Measurements from ENCODE around the gene SIGMAR1. TPM values are rescaled to one million over a fixed set of nuclear protein-coding genes. Genes with fewer than 3 reads are reported as not detected.

Gene SIGMAR1
- total and polyA plus RNA-seq, 12 donors = 34.6 to 158 (median 83.0) TPM

DNA sequence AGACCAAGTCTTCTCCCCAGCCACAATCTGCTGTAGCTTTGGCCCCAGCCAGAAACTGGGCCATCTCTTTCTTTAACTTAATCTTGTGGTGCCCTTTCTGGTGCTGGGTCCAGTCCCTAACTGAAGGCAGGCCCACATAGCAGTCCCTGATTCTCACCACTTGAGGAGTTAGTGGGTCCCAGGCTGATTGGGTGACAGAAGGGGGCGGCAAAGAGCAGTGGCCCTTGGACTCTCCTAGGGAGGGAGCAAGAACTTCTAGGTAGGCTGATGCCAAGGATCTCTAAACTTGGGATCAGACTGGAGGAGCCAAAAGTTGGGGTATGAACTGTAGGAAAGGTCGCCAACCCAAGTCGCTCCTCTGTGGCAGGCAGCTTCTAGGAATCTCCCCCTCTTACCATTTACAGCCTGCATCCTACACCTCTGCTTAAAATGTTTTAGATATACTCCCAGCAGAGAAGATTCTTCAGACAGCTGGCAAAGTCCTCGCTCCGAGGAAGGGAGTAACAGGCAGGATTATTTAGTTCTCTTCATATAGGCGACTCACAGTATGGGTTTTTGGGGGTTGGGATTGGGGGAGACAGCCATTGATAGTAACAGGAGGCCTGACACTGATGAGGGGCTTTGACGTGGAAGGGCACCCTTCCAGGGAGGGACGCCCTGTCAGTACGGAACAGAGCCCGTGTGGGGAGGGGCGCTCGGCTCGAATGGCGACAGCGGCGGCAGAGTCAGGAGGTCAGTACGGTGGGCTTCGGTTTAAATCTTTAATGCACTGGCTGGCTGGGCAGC is 26.9 kb upstream of the SIGMAR1 start:
- TF ChIP-seq, protein P1, sequence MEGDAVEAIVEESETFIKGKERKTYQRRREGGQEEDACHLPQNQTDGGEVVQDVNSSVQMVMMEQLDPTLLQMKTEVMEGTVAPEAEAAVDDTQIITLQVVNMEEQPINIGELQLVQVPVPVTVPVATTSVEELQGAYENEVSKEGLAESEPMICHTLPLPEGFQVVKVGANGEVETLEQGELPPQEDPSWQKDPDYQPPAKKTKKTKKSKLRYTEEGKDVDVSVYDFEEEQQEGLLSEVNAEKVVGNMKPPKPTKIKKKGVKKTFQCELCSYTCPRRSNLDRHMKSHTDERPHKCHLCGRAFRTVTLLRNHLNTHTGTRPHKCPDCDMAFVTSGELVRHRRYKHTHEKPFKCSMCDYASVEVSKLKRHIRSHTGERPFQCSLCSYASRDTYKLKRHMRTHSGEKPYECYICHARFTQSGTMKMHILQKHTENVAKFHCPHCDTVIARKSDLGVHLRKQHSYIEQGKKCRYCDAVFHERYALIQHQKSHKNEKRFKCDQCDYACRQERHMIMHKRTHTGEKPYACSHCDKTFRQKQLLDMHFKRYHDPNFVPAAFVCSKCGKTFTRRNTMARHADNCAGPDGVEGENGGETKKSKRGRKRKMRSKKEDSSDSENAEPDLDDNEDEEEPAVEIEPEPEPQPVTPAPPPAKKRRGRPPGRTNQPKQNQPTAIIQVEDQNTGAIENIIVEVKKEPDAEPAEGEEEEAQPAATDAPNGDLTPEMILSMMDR (IDR thresholded peaks at IDR 0.05) = peak; percentile 61 to 91 (median 72)
- no peak for TF ChIP-seq POLR2A (IDR thresholded peaks at IDR 0.05)
- peak overlapping the region; percentile 48 to 99 (median 92) for H3K27ac ChIP-seq
- 23 to 43% (median 28%) methylated on average over 13 to 18 of the region's 18 CpGs for WGBS, 4 donors
- H3K36me3 ChIP-seq (replicated peaks in 1 of 2) = no peaks in the 10 kb centered on the region
- H3K27me3 ChIP-seq = no peaks in the 10 kb centered on the region
- H3K4me3 ChIP-seq = peak overlapping the region in 2 of 4 donors; percentile 53 to 79
- intact Hi-C loops (cut with DNase I) = no loop called here
- H3K9me3 ChIP-seq (replicated peaks in 1 of 3) = no peaks in the 10 kb centered on the region
- peaks cover 7 to 17% of the 10 kb centered on the region in 2 donors for H3K4me1 ChIP-seq (replicated peaks in 1 of 2)
- peak; percentile 68 to 92 (median 84) for DNase-seq

DNA sequence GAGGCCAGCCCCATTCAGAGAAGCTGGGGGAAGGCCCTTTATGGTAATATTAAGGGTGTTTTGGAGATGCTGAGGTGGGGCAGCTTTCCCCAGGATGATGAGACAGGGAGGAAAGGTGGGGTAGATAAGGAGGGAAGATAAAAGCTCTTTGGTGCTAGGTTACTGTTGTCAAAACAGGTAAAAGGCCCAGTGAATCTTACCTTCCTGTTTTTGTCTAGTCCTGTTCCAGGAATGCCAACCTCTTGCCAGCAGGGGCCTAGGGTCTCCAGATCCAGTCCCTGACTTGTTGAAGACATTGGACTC is 25.7 kb upstream of the SIGMAR1 start:
- no peaks in the 10 kb centered on the region for H3K27me3 ChIP-seq
- DNase-seq = no peak
- no peaks in the 10 kb centered on the region for H3K9me3 ChIP-seq (replicated peaks in 1 of 3)
- no peak overlapping the region for H3K27ac ChIP-seq
- no peaks in the 10 kb centered on the region for H3K36me3 ChIP-seq (replicated peaks in 1 of 2)
- intact Hi-C loops (cut with DNase I) = no loop called here
- H3K4me1 ChIP-seq (replicated peaks in 1 of 2) = peaks cover 7 to 17% of the 10 kb centered on the region in 2 donors
- no peak for TF ChIP-seq POLR2A (IDR thresholded peaks at IDR 0.05)
- TF ChIP-seq, protein P1 (IDR thresholded peaks at IDR 0.05) = no peak
- H3K4me3 ChIP-seq = no peak overlapping the region

DNA sequence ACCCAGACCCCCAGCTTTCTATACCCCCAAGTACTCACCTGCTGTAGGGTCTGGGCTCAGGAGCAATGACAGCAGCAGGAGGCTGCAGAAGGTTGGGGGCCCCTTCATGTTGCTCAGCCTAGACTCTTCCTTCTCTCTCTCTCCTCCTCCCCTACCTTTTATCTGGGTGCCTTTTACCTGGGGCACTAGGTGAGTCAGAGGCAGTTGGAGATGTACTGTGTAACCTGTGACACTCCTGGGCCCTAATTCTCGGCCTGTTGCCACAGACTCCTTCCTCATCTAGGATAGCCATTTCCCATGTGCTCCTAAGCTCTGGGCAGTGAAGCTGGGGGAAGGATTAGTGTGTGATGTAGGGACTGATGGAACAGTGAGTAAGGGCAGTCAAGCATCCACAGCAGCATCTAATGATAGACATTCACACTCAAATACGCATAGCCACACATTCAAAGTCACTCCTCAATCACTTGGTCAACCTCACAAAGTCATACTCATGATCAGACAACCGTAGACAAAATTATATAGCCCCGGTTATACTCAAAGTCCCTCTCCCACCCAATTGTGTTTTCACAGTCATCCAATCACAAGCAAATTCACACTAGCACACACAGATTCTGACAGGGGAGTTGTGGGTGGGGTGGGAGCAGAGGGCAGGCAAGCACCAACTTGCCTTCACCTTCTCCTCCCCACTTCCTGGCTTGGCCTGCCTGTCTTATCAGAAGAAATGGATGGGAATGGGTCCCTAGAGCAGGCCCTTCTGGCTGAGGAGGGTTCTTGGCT is 25.1 kb upstream of the SIGMAR1 start, which contains the start of gene CCL27:
Gene CCL27, minus strand, starts transcription at position 132 of the 777 bp plus-strand sequence. Its CDS starts 24 bp downstream, at position 108.
- intact Hi-C loops (cut with DNase I) = no loop called here
- 83 to 98% (median 89%) methylated on average over 4 of the region's 4 CpGs for WGBS, 4 donors
- DNase-seq = no peak

More for the DNA sequence above, 25.1 kb upstream of the SIGMAR1 start, which contains the start of gene CCL27:
- H3K4me1 ChIP-seq (replicated peaks in 1 of 2) = peaks cover 7 to 17% of the 10 kb centered on the region in 2 donors
- TF ChIP-seq POLR2A (IDR thresholded peaks at IDR 0.05) = no peak
- TF ChIP-seq, protein P1 (IDR thresholded peaks at IDR 0.05) = no peak
- H3K4me3 ChIP-seq = no peak within 1 kb of the TSS
- H3K36me3 ChIP-seq (replicated peaks in 1 of 2) = no peaks in the 10 kb centered on the region
- H3K27me3 ChIP-seq = no peaks in the 10 kb centered on the region
- no peak within 1 kb of the TSS for H3K27ac ChIP-seq
- H3K9me3 ChIP-seq (replicated peaks in 1 of 3) = no peaks in the 10 kb centered on the region

Measured in adrenal gland (tissue), 12 donors.